Natural killer cell (primary cell): ENCODE measurements around the gene SRPRA. TPM values are rescaled to one million over a fixed set of nuclear protein-coding genes. Genes with fewer than 3 reads are reported as not detected.

Experiments
- ATAC-seq, 3 donors: fragments of 150-1000 bp in 2 of 3; fragments of 200-7000 bp in 1 of 3; cut with Tn5 transposase; 1 replicate in 1 of 3; 2 replicates in 2 of 3; pipeline ENCODE4 v1.10.0; 2021; ENCODE audit warnings: mild to moderate bottlenecking in 2 of 3, moderate library complexity in 2 of 3
- DNase-seq, 2 donors: peaks; one replicate each; pipeline versions ENCODE4 v3.0.0 to v3.0.0-alpha.2; 2013 to 2021; ENCODE audit warnings: mixed read lengths in 1 of 2
- H3K27ac ChIP-seq: one replicate; pipeline ENCODE4 v1.5.1; 2013; ENCODE audit warnings: mild to moderate bottlenecking, low read length
- H3K27me3 ChIP-seq: one replicate; pipeline ENCODE4 v1.6.1; 2013; ENCODE audit warnings: low read length; ENCODE audit not compliant: control insufficient read depth, insufficient read depth
- H3K36me3 ChIP-seq: one replicate; pipeline ENCODE4 v1.6.1; 2013; ENCODE audit warnings: low read length; ENCODE audit not compliant: control insufficient read depth, insufficient read depth
- H3K4me1 ChIP-seq: one replicate; pipeline ENCODE4 v1.6.1; 2013; ENCODE audit warnings: low read length; ENCODE audit not compliant: control insufficient read depth, insufficient read depth
- H3K4me3 ChIP-seq: one replicate; pipeline ENCODE4 v1.5.1; 2013; ENCODE audit warnings: low read length
- H3K9me3 ChIP-seq: one replicate; pipeline ENCODE4 v1.6.1; 2013; ENCODE audit warnings: low read length; ENCODE audit not compliant: control insufficient read depth, insufficient read depth
- H3K27ac Mint-ChIP-seq, 2 donors: one replicate each; pipeline ENCODE4 v1.8.0; 2022; ENCODE audit warnings: mild to moderate bottlenecking in 2 of 2, mixed read lengths in 2 of 2, moderate library complexity in 1 of 2
- H3K27me3 Mint-ChIP-seq, 2 donors: one replicate each; pipeline ENCODE4 v1.8.0; 2022; ENCODE audit warnings: low read depth in 2 of 2, mixed read lengths in 2 of 2
- H3K36me3 Mint-ChIP-seq: one replicate; pipeline ENCODE4 v1.8.0; 2022; ENCODE audit warnings: mixed read lengths
- H3K4me1 Mint-ChIP-seq, 2 donors: one replicate each; pipeline ENCODE4 v1.8.0; 2022; ENCODE audit warnings: mixed read lengths in 2 of 2
- H3K4me3 Mint-ChIP-seq: one replicate; pipeline ENCODE4 v1.8.0; 2022; ENCODE audit warnings: mild to moderate bottlenecking, moderate library complexity, mixed read lengths
- H3K9me3 Mint-ChIP-seq, 2 donors: one replicate each; pipeline ENCODE4 v1.8.0; 2022; ENCODE audit warnings: mixed read lengths in 2 of 2
- CTCF ChIP-seq: fragments of 200-600 bp; IDR thresholded peaks from one replicate; pipeline ENCODE4 v1.8.0; 2022; ENCODE audit warnings: antibody characterized with exemption
- WGBS: methylation state at CpG from one replicate; pipeline ENCODE4 v1.1.7; 2013; ENCODE audit warnings: missing lambda C conversion rate; ENCODE audit not compliant: insufficient coverage; 5-methylcytosine and 5-hydroxymethylcytosine counted together
- intact Hi-C: fragments of 100-400 bp; cut with micrococcal nuclease; formaldehyde crosslinking; loops from one replicate; pipeline ENCODE4 v1.14.2; 2022
- total RNA-seq, 4 donors: library from RNA; stranded (reverse); fragments of 120-200 nt in 1 of 4; gene quantifications; one replicate each; pipeline versions ENCODE4 v1.2.3 to v1.2.4, GENCODE V29; 2013 to 2022

SRPRA gene
- total RNA-seq, 3 donors from 2014 or later (not counting 1 experiment from before 2014, with no cell fraction given): 188 to 225 (median 195) TPM

GRCh38 chr11:126231725-126232459, 36.8 kb downstream of the SRPRA start:
- Histone ChIP-seq H3K27ac (no peak overlapping the region), H3K36me3 (peaks cover 3% of the 10 kb centered on the region), H3K9me3 (no peaks in the 10 kb centered on the region), H3K4me1 (no peaks in the 10 kb centered on the region), H3K4me3 (no peak overlapping the region), H3K27me3 (no peaks in the 10 kb centered on the region)
- Mint-ChIP-seq H3K36me3 (no peaks in the 10 kb centered on the region), H3K27ac (no peak overlapping the region), H3K27me3 (no peaks in the 10 kb centered on the region), H3K4me1 (peaks cover 0 to 4% of the 10 kb centered on the region in 2 donors), H3K4me3 (no peak overlapping the region), H3K9me3 (no peaks in the 10 kb centered on the region)
- TF ChIP-seq CTCF: no peak
- WGBS: 88% methylated on average over 5 of the region's 6 CpGs
- no peak for DNase-seq
- intact Hi-C loops: no loop called here
- no peak for ATAC-seq

- Histone ChIP-seq H3K4me1 (no peaks in the 10 kb centered on the region), H3K27me3 (no peaks in the 10 kb centered on the region), H3K9me3 (no peaks in the 10 kb centered on the region), H3K36me3 (peaks cover 3% of the 10 kb centered on the region), H3K4me3 (no peak overlapping the region), H3K27ac (no peak overlapping the region)
- H3K4me1 Mint-ChIP-seq: peaks cover 4 to 7% of the 10 kb centered on the region in 2 donors
- DNase-seq: no peak
- H3K4me3 Mint-ChIP-seq: no peak overlapping the region
- intact Hi-C loops: no loop called here
- no peak overlapping the region for H3K27ac Mint-ChIP-seq
- 69% methylated on average over 2 of the region's 3 CpGs for WGBS
- no peak for TF ChIP-seq CTCF
- ATAC-seq: no peak
- H3K27me3 Mint-ChIP-seq: no peaks in the 10 kb centered on the region
- no peaks in the 10 kb centered on the region for H3K9me3 Mint-ChIP-seq
- no peaks in the 10 kb centered on the region for H3K36me3 Mint-ChIP-seq
Observed at GRCh38 chr11:126229858-126230540, 38.7 kb downstream of the SRPRA start.

GRCh38 chr11:126226334-126227084, 42.2 kb downstream of the SRPRA start:
- no peaks in the 10 kb centered on the region for H3K9me3 ChIP-seq
- H3K27ac Mint-ChIP-seq: no peak overlapping the region
- H3K4me3 Mint-ChIP-seq: no peak overlapping the region
- no peaks in the 10 kb centered on the region for H3K4me1 ChIP-seq
- no peaks in the 10 kb centered on the region for H3K36me3 Mint-ChIP-seq
- H3K27ac ChIP-seq: no peak overlapping the region
- intact Hi-C loops: no loop called here
- no peaks in the 10 kb centered on the region for H3K27me3 ChIP-seq
- peaks cover 9 to 17% of the 10 kb centered on the region in 2 donors for H3K4me1 Mint-ChIP-seq
- WGBS: 97% methylated on average over 8 of the region's 15 CpGs
- H3K4me3 ChIP-seq: no peak overlapping the region
- no peak for DNase-seq
- TF ChIP-seq CTCF: no peak
- peaks cover 3% of the 10 kb centered on the region for H3K36me3 ChIP-seq
- ATAC-seq: no peak
- H3K27me3 Mint-ChIP-seq: no peaks in the 10 kb centered on the region
- H3K9me3 Mint-ChIP-seq: no peaks in the 10 kb centered on the region
